Measurements from ENCODE around the gene WIPF3. TPM values are rescaled to one million over a fixed set of nuclear protein-coding genes. Genes with fewer than 3 reads are reported as not detected.

WIPF3 gene
- total RNA-seq, 1 donor from 2014 or later: 1.5 TPM

DNA sequence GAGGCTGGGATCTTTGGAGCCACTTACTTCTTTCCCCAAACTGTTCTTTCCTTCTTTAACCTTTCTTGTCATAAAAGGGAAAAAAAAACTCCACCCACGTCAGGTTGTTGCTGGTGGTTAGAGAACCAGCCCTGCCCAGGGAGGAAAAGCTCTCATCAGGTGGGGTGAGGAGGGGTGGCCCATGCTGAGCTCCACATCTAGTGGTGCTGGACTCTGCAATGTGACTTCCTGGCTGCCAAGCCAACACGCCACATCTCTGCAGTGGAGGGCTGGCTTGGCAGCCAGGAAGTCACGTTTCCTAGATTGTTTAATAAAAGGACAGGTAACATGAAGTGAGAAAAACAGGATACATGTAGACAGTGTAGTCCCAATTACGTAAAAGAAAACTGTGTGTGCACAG, 37.4 kb downstream of the WIPF3 start:
- no peak for DNase-seq (ENCODE audit: low spot score)
- peaks cover 36% of the 10 kb centered on the region for H3K4me1 Mint-ChIP-seq (ENCODE audit: unreplicated experiment)
- H3K9me3 Mint-ChIP-seq (ENCODE audit: unreplicated experiment): no peaks in the 10 kb centered on the region
- H3K27ac Mint-ChIP-seq (ENCODE audit: unreplicated experiment): no peak overlapping the region
- TF ChIP-seq, protein P1, sequence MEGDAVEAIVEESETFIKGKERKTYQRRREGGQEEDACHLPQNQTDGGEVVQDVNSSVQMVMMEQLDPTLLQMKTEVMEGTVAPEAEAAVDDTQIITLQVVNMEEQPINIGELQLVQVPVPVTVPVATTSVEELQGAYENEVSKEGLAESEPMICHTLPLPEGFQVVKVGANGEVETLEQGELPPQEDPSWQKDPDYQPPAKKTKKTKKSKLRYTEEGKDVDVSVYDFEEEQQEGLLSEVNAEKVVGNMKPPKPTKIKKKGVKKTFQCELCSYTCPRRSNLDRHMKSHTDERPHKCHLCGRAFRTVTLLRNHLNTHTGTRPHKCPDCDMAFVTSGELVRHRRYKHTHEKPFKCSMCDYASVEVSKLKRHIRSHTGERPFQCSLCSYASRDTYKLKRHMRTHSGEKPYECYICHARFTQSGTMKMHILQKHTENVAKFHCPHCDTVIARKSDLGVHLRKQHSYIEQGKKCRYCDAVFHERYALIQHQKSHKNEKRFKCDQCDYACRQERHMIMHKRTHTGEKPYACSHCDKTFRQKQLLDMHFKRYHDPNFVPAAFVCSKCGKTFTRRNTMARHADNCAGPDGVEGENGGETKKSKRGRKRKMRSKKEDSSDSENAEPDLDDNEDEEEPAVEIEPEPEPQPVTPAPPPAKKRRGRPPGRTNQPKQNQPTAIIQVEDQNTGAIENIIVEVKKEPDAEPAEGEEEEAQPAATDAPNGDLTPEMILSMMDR (IDR thresholded peaks at IDR 0.05; ENCODE audit: unreplicated experiment): no peak
- no peaks in the 10 kb centered on the region for H3K36me3 Mint-ChIP-seq (ENCODE audit: low read depth, unreplicated experiment)
- no peak overlapping the region for H3K4me3 Mint-ChIP-seq (ENCODE audit: unreplicated experiment)
- H3K27me3 Mint-ChIP-seq (ENCODE audit: unreplicated experiment): peaks cover 5% of the 10 kb centered on the region

DNA sequence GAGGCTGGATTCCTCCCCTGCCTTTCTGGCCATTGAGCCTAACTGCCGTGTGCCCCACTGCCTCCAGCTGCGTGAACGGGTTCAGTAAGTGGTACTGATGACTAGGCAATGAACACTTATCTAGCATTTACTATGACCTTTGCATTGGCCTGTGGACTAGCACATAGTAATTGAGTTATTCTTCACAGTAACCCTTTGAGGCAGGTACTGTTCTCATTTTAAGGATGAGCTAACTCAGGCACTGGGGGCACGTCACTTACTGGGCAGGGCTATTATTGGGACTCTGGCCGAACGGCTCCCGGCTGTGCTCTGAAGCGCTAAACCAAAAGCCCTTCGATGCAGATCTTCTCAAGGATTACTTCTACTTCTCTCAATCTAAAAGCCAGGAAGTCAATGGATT, 38.3 kb downstream of the WIPF3 start:
- no peaks in the 10 kb centered on the region for H3K9me3 Mint-ChIP-seq (ENCODE audit: unreplicated experiment)
- H3K27me3 Mint-ChIP-seq (ENCODE audit: unreplicated experiment): peaks cover 5% of the 10 kb centered on the region
- H3K36me3 Mint-ChIP-seq (ENCODE audit: low read depth, unreplicated experiment): no peaks in the 10 kb centered on the region
- peak overlapping the region; percentile 62 for H3K27ac Mint-ChIP-seq (ENCODE audit: unreplicated experiment)
- TF ChIP-seq, protein P1 (IDR thresholded peaks at IDR 0.05; ENCODE audit: unreplicated experiment): no peak
- DNase-seq (ENCODE audit: low spot score): no peak
- no peak overlapping the region for H3K4me3 Mint-ChIP-seq (ENCODE audit: unreplicated experiment)
- H3K4me1 Mint-ChIP-seq (ENCODE audit: unreplicated experiment): peaks cover 36% of the 10 kb centered on the region

DNA sequence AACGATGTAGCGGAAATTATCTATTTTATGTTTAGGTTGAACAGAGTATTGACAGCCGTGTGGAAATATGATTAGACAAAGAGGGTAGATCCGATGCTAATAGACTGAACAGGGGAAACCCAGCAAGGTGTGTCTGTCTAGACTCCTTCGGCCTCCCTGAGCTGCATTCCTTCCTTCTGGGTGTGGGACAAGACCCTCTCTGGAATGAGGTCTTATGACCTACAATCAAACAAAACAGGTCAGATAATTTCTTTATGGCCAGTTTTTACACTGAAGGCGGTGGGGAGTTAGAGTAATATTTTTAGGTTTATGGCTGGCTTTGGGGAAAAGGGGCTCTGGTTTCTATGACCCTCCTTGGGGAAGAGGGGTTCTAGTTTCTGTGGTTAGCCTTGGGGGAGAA, 41.2 kb downstream of the WIPF3 start:
- no peak overlapping the region for H3K4me3 Mint-ChIP-seq (ENCODE audit: unreplicated experiment)
- H3K4me1 Mint-ChIP-seq (ENCODE audit: unreplicated experiment): peaks cover 30% of the 10 kb centered on the region

GRCh38 chr7:29847916-29848315, 41.6 kb downstream of the WIPF3 start:
- H3K27ac Mint-ChIP-seq (ENCODE audit: unreplicated experiment): no peak overlapping the region
- H3K27me3 Mint-ChIP-seq (ENCODE audit: unreplicated experiment): peaks cover 3% of the 10 kb centered on the region
- H3K4me1 Mint-ChIP-seq (ENCODE audit: unreplicated experiment): peaks cover 26% of the 10 kb centered on the region
- H3K9me3 Mint-ChIP-seq (ENCODE audit: unreplicated experiment): no peaks in the 10 kb centered on the region
- no peak overlapping the region for H3K4me3 Mint-ChIP-seq (ENCODE audit: unreplicated experiment)
- DNase-seq (ENCODE audit: low spot score): no peak
- TF ChIP-seq, protein P1 (IDR thresholded peaks at IDR 0.05; ENCODE audit: unreplicated experiment): no peak
- no peaks in the 10 kb centered on the region for H3K36me3 Mint-ChIP-seq (ENCODE audit: low read depth, unreplicated experiment)

More for the DNA sequence above, 41.2 kb downstream of the WIPF3 start:
- no peaks in the 10 kb centered on the region for H3K36me3 Mint-ChIP-seq (ENCODE audit: low read depth, unreplicated experiment)
- no peak for DNase-seq (ENCODE audit: low spot score)
- no peak overlapping the region for H3K27ac Mint-ChIP-seq (ENCODE audit: unreplicated experiment)
- peaks cover 3% of the 10 kb centered on the region for H3K27me3 Mint-ChIP-seq (ENCODE audit: unreplicated experiment)
- H3K9me3 Mint-ChIP-seq (ENCODE audit: unreplicated experiment): no peaks in the 10 kb centered on the region
- TF ChIP-seq, protein P1 (IDR thresholded peaks at IDR 0.05; ENCODE audit: unreplicated experiment): no peak

GRCh38 chr7:29848941-29849340, 42.6 kb downstream of the WIPF3 start:
- no peaks in the 10 kb centered on the region for H3K9me3 Mint-ChIP-seq (ENCODE audit: unreplicated experiment)
- peaks cover 3% of the 10 kb centered on the region for H3K27me3 Mint-ChIP-seq (ENCODE audit: unreplicated experiment)
- peaks cover 18% of the 10 kb centered on the region for H3K4me1 Mint-ChIP-seq (ENCODE audit: unreplicated experiment)
- H3K36me3 Mint-ChIP-seq (ENCODE audit: low read depth, unreplicated experiment): no peaks in the 10 kb centered on the region
- no peak for DNase-seq (ENCODE audit: low spot score)
- TF ChIP-seq, protein P1 (IDR thresholded peaks at IDR 0.05; ENCODE audit: unreplicated experiment): no peak
- H3K4me3 Mint-ChIP-seq (ENCODE audit: unreplicated experiment): no peak overlapping the region
- no peak overlapping the region for H3K27ac Mint-ChIP-seq (ENCODE audit: unreplicated experiment)
